ENCODE results near the gene CREB3L1. TPM values are rescaled to one million over a fixed set of nuclear protein-coding genes. Genes with fewer than 3 reads are reported as not detected.

Gene CREB3L1
- total and polyA plus RNA-seq, 2 of the 13 experiments (the other 11 are each of a cell fraction or from before 2014, with no cell fraction given): not detected

- no peak for TF ChIP-seq TP53 (CRISPR knock-in tag; conservative IDR thresholded peaks at IDR 0.05)
- TF ChIP-seq, protein P1, sequence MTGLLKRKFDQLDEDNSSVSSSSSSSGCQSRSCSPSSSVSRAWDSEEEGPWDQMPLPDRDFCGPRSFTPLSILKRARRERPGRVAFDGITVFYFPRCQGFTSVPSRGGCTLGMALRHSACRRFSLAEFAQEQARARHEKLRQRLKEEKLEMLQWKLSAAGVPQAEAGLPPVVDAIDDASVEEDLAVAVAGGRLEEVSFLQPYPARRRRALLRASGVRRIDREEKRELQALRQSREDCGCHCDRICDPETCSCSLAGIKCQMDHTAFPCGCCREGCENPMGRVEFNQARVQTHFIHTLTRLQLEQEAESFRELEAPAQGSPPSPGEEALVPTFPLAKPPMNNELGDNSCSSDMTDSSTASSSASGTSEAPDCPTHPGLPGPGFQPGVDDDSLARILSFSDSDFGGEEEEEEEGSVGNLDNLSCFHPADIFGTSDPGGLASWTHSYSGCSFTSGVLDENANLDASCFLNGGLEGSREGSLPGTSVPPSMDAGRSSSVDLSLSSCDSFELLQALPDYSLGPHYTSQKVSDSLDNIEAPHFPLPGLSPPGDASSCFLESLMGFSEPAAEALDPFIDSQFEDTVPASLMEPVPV (CRISPR knock-in tag; IDR thresholded peaks at IDR 0.05): no peak
- no peak for TF ChIP-seq SNAPC2 (CRISPR knock-in tag; IDR thresholded peaks at IDR 0.05)
- no peak for TF ChIP-seq AFF4 (CRISPR knock-in tag; IDR thresholded peaks at IDR 0.05)
- TF ChIP-seq ADNP (CRISPR knock-in tag; IDR thresholded peaks at IDR 0.05): no peak
- no peak for TF ChIP-seq ZNF672 (CRISPR knock-in tag; IDR thresholded peaks at IDR 0.05)
Observed at GRCh38 chr11:46234311-46234710, 43.2 kb upstream of the CREB3L1 start (continued).
